ENCODE measurements around the gene PLK2.

PLK2 gene

GRCh38 chr5:58405175-58405574 lies 54.7 kb downstream of the PLK2 start:
- Histone ChIP-seq H3K27me3 (no peaks in the 10 kb centered on the region), H3K4me3 (ENCODE audit: low read depth in 1 of 2, low read length in 1 of 2) (no peak overlapping the region), H3K4me1 (ENCODE audit: control insufficient read depth in 1 of 2, insufficient read depth in 1 of 2, low read depth in 1 of 2, low read length in 1 of 2) (no peaks in the 10 kb centered on the region), H3K9me3 (no peaks in the 10 kb centered on the region), H3K27ac (no peak overlapping the region), H3K36me3 (no peaks in the 10 kb centered on the region)
- no peak for TF ChIP-seq CTCF (IDR thresholded peaks at IDR 0.05)

GRCh38 chr5:58404734-58405133 lies 55.2 kb downstream of the PLK2 start:
- Histone ChIP-seq H3K27me3 (no peaks in the 10 kb centered on the region), H3K4me3 (ENCODE audit: low read depth in 1 of 2, low read length in 1 of 2) (no peak overlapping the region), H3K9me3 (no peaks in the 10 kb centered on the region), H3K36me3 (no peaks in the 10 kb centered on the region), H3K27ac (no peak overlapping the region), H3K4me1 (ENCODE audit: control insufficient read depth in 1 of 2, insufficient read depth in 1 of 2, low read depth in 1 of 2, low read length in 1 of 2) (no peaks in the 10 kb centered on the region)
- TF ChIP-seq CTCF (IDR thresholded peaks at IDR 0.05): no peak
